Central memory CD4-positive, alpha-beta T cell (primary cell): ENCODE measurements around the gene OCA2.

Experiments used
- DNase-seq: peaks from one replicate; pipeline ENCODE4 v3.0.0; 2022

OCA2 gene

GRCh38 chr15:27835233-27835939 is 263.7 kb downstream of the OCA2 start:
- no peak for DNase-seq

- no peak for DNase-seq
Observed at GRCh38 chr15:27834684-27835083, 264.4 kb downstream of the OCA2 start.

- DNase-seq = no peak
Observed at GRCh38 chr15:27833974-27834373, 265.1 kb downstream of the OCA2 start.

GRCh38 chr15:27833178-27833577 is 265.9 kb downstream of the OCA2 start:
- no peak for DNase-seq

- no peak for DNase-seq
Observed at GRCh38 chr15:27832237-27832596, 266.9 kb downstream of the OCA2 start.

- no peak for DNase-seq
Observed at GRCh38 chr15:27831384-27832236, 267.5 kb downstream of the OCA2 start.

- no peak for DNase-seq
Observed at GRCh38 chr15:27828746-27829145, 270.4 kb downstream of the OCA2 start.

GRCh38 chr15:27826902-27827714 is 272.0 kb downstream of the OCA2 start:
- no peak for DNase-seq

- no peak for DNase-seq
Observed at GRCh38 chr15:27826411-27826810, 272.7 kb downstream of the OCA2 start.

- no peak for DNase-seq
Observed at GRCh38 chr15:27824841-27825422, 274.2 kb downstream of the OCA2 start.

GRCh38 chr15:27821273-27821672 is 277.8 kb downstream of the OCA2 start:
- no peak for DNase-seq

- no peak for DNase-seq
Observed at GRCh38 chr15:27820722-27821121, 278.4 kb downstream of the OCA2 start.

GRCh38 chr15:27820232-27820631 is 278.9 kb downstream of the OCA2 start:
- DNase-seq = no peak

- no peak for DNase-seq
Observed at GRCh38 chr15:27817258-27817657, 281.9 kb downstream of the OCA2 start.

- no peak for DNase-seq
Observed at GRCh38 chr15:27816790-27817189, 282.3 kb downstream of the OCA2 start.

- DNase-seq = no peak
Observed at GRCh38 chr15:27815035-27815434, 284.1 kb downstream of the OCA2 start.

GRCh38 chr15:27813139-27813538 is 286.0 kb downstream of the OCA2 start:
- DNase-seq = no peak

GRCh38 chr15:27808182-27808581 is 290.9 kb downstream of the OCA2 start:
- DNase-seq = no peak

- no peak for DNase-seq
Observed at GRCh38 chr15:27807335-27807734, 291.8 kb downstream of the OCA2 start.

- DNase-seq = no peak
Observed at GRCh38 chr15:27806396-27806795, 292.7 kb downstream of the OCA2 start.

GRCh38 chr15:27805261-27806220 is 293.6 kb downstream of the OCA2 start:
- DNase-seq = no peak
